Natural killer cell (primary cell): ENCODE data around the gene SLCO1B3. TPM values are rescaled to one million over a fixed set of nuclear protein-coding genes. Genes with fewer than 3 reads are reported as not detected.
"Not testable (repeated sequence)": the region's sequence is repeated elsewhere in the genome, so short reads cannot be mapped to it uniquely, and the experiment has no call there.

ENCODE experiments used
- ATAC-seq, 3 donors: fragments of 150-1000 bp in 2 of 3; fragments of 200-7000 bp in 1 of 3; cut with Tn5 transposase; 1 replicate in 1 of 3; 2 replicates in 2 of 3; pipeline ENCODE4 v1.10.0; 2021; ENCODE audit warnings: mild to moderate bottlenecking in 2 of 3, moderate library complexity in 2 of 3
- DNase-seq, 2 donors: peaks; one replicate each; pipeline versions ENCODE4 v3.0.0 to v3.0.0-alpha.2; 2013 to 2021; ENCODE audit warnings: mixed read lengths in 1 of 2
- H3K27ac ChIP-seq: one replicate; pipeline ENCODE4 v1.5.1; 2013; ENCODE audit warnings: mild to moderate bottlenecking, low read length
- H3K27me3 ChIP-seq: one replicate; pipeline ENCODE4 v1.6.1; 2013; ENCODE audit warnings: low read length; ENCODE audit not compliant: control insufficient read depth, insufficient read depth
- H3K36me3 ChIP-seq: one replicate; pipeline ENCODE4 v1.6.1; 2013; ENCODE audit warnings: low read length; ENCODE audit not compliant: control insufficient read depth, insufficient read depth
- H3K4me1 ChIP-seq: one replicate; pipeline ENCODE4 v1.6.1; 2013; ENCODE audit warnings: low read length; ENCODE audit not compliant: control insufficient read depth, insufficient read depth
- H3K4me3 ChIP-seq: one replicate; pipeline ENCODE4 v1.5.1; 2013; ENCODE audit warnings: low read length
- H3K9me3 ChIP-seq: one replicate; pipeline ENCODE4 v1.6.1; 2013; ENCODE audit warnings: low read length; ENCODE audit not compliant: control insufficient read depth, insufficient read depth
- H3K27ac Mint-ChIP-seq, 2 donors: one replicate each; pipeline ENCODE4 v1.8.0; 2022; ENCODE audit warnings: mild to moderate bottlenecking in 2 of 2, mixed read lengths in 2 of 2, moderate library complexity in 1 of 2
- H3K27me3 Mint-ChIP-seq, 2 donors: one replicate each; pipeline ENCODE4 v1.8.0; 2022; ENCODE audit warnings: low read depth in 2 of 2, mixed read lengths in 2 of 2
- H3K36me3 Mint-ChIP-seq: one replicate; pipeline ENCODE4 v1.8.0; 2022; ENCODE audit warnings: mixed read lengths
- H3K4me1 Mint-ChIP-seq, 2 donors: one replicate each; pipeline ENCODE4 v1.8.0; 2022; ENCODE audit warnings: mixed read lengths in 2 of 2
- H3K4me3 Mint-ChIP-seq: one replicate; pipeline ENCODE4 v1.8.0; 2022; ENCODE audit warnings: mild to moderate bottlenecking, moderate library complexity, mixed read lengths
- H3K9me3 Mint-ChIP-seq, 2 donors: one replicate each; pipeline ENCODE4 v1.8.0; 2022; ENCODE audit warnings: mixed read lengths in 2 of 2
- WGBS: methylation state at CpG from one replicate; pipeline ENCODE4 v1.1.7; 2013; ENCODE audit warnings: missing lambda C conversion rate; ENCODE audit not compliant: insufficient coverage; 5-methylcytosine and 5-hydroxymethylcytosine counted together
- intact Hi-C: fragments of 100-400 bp; cut with micrococcal nuclease; formaldehyde crosslinking; loops from one replicate; pipeline ENCODE4 v1.14.2; 2022
- total RNA-seq, 4 donors: library from RNA; stranded (reverse); fragments of 120-200 nt in 1 of 4; gene quantifications; one replicate each; pipeline versions ENCODE4 v1.2.3 to v1.2.4, GENCODE V29; 2013 to 2022
- TF ChIP-seq, protein P1 (sequence below): fragments of 200-600 bp; IDR thresholded peaks from one replicate; pipeline ENCODE4 v1.8.0; 2022; ENCODE audit warnings: antibody characterized with exemption

Gene SLCO1B3, protein sequence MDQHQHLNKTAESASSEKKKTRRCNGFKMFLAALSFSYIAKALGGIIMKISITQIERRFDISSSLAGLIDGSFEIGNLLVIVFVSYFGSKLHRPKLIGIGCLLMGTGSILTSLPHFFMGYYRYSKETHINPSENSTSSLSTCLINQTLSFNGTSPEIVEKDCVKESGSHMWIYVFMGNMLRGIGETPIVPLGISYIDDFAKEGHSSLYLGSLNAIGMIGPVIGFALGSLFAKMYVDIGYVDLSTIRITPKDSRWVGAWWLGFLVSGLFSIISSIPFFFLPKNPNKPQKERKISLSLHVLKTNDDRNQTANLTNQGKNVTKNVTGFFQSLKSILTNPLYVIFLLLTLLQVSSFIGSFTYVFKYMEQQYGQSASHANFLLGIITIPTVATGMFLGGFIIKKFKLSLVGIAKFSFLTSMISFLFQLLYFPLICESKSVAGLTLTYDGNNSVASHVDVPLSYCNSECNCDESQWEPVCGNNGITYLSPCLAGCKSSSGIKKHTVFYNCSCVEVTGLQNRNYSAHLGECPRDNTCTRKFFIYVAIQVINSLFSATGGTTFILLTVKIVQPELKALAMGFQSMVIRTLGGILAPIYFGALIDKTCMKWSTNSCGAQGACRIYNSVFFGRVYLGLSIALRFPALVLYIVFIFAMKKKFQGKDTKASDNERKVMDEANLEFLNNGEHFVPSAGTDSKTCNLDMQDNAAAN
- total RNA-seq: not detected
- not detected for total RNA-seq (2013)

GRCh38 chr12:20810487-20810886, at the start of gene SLCO1B3:
Gene SLCO1B3, plus strand, starts transcription at chr12:20810705. Its CDS starts 5,034 bp downstream, at chr12:20815739.
- WGBS: 100% methylated on average over 2 of the region's 2 CpGs
- peaks cover 0 to 5% of the 10 kb centered on the region in 2 donors for H3K9me3 Mint-ChIP-seq

GRCh38 chr12:20777420-20777819, 33.1 kb upstream of the SLCO1B3 start:
- H3K9me3 ChIP-seq: no peaks in the 10 kb centered on the region
- H3K27ac Mint-ChIP-seq: no peak overlapping the region
- TF ChIP-seq, protein P1, sequence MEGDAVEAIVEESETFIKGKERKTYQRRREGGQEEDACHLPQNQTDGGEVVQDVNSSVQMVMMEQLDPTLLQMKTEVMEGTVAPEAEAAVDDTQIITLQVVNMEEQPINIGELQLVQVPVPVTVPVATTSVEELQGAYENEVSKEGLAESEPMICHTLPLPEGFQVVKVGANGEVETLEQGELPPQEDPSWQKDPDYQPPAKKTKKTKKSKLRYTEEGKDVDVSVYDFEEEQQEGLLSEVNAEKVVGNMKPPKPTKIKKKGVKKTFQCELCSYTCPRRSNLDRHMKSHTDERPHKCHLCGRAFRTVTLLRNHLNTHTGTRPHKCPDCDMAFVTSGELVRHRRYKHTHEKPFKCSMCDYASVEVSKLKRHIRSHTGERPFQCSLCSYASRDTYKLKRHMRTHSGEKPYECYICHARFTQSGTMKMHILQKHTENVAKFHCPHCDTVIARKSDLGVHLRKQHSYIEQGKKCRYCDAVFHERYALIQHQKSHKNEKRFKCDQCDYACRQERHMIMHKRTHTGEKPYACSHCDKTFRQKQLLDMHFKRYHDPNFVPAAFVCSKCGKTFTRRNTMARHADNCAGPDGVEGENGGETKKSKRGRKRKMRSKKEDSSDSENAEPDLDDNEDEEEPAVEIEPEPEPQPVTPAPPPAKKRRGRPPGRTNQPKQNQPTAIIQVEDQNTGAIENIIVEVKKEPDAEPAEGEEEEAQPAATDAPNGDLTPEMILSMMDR: no peak
- DNase-seq: no peak
- intact Hi-C loops: no loop called here
- 88% methylated on average over 20 of the region's 20 CpGs for WGBS
- no peaks in the 10 kb centered on the region for H3K36me3 ChIP-seq
- H3K27me3 Mint-ChIP-seq: no peaks in the 10 kb centered on the region
- H3K4me3 ChIP-seq: no peak overlapping the region
- H3K36me3 Mint-ChIP-seq: no peaks in the 10 kb centered on the region
- no peaks in the 10 kb centered on the region for H3K4me1 ChIP-seq
- ATAC-seq: no peak
- no peaks in the 10 kb centered on the region for H3K4me1 Mint-ChIP-seq
- H3K27ac ChIP-seq: no peak overlapping the region
- peaks cover 4 to 8% of the 10 kb centered on the region in 2 donors for H3K9me3 Mint-ChIP-seq
- H3K27me3 ChIP-seq: no peaks in the 10 kb centered on the region
- no peak overlapping the region for H3K4me3 Mint-ChIP-seq

More at GRCh38 chr12:20810487-20810886, at the start of gene SLCO1B3:
- H3K27ac ChIP-seq: no peak within 1 kb of the TSS
- Mint-ChIP-seq H3K4me1 (no peaks in the 10 kb centered on the region), H3K27me3 (no peaks in the 10 kb centered on the region), H3K27ac (no peak within 1 kb of the TSS), H3K4me3 (no peak within 1 kb of the TSS), H3K36me3 (no peaks in the 10 kb centered on the region)
- no peaks in the 10 kb centered on the region for H3K9me3 ChIP-seq
- H3K4me3 ChIP-seq: no peak within 1 kb of the TSS
- DNase-seq: no peak
- TF ChIP-seq, protein P1: no peak
- ATAC-seq: no peak
- no peaks in the 10 kb centered on the region for H3K4me1 ChIP-seq
- H3K36me3 ChIP-seq: no peaks in the 10 kb centered on the region
- intact Hi-C loops: no loop called here
- H3K27me3 ChIP-seq: no peaks in the 10 kb centered on the region

DNA sequence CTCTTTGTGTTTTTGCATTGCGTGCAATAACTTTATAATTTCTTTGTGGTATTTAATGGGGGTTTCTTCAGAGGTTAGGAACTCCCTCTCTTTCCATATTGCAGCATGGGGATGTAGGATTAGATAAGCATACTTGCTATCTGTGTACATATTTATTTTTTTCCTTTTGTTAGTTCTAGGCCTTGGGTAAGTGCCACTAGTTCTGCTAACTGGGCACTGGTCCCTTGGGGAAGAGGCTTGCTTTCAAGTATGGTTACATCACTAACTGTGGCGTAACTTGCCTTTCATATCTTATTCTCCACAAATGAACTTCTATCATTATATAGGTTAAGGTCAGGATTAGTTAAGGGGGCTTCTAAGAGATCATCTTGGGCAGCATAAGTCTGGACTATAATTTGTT, 31.5 kb upstream of the SLCO1B3 start:
- H3K36me3 Mint-ChIP-seq: no peaks in the 10 kb centered on the region
- no peaks in the 10 kb centered on the region for H3K9me3 ChIP-seq
- no peaks in the 10 kb centered on the region for H3K36me3 ChIP-seq
- peaks cover 4 to 8% of the 10 kb centered on the region in 2 donors for H3K9me3 Mint-ChIP-seq
- no peak overlapping the region for H3K4me3 ChIP-seq
- intact Hi-C loops: no loop called here
- H3K4me3 Mint-ChIP-seq: no peak overlapping the region
- no peak for ATAC-seq
- H3K27me3 Mint-ChIP-seq: no peaks in the 10 kb centered on the region
- H3K27ac ChIP-seq: no peak overlapping the region
- no peak overlapping the region for H3K27ac Mint-ChIP-seq
- TF ChIP-seq, protein P1: no peak
- H3K27me3 ChIP-seq: no peaks in the 10 kb centered on the region
- H3K4me1 Mint-ChIP-seq: no peaks in the 10 kb centered on the region
- DNase-seq: no peak
- WGBS: no CpG with 5 or more reads among the region's 2 CpGs
- H3K4me1 ChIP-seq: no peaks in the 10 kb centered on the region

- WGBS: 82% methylated on average over 3 of the region's 3 CpGs
- ATAC-seq, H3K4me1 Mint-ChIP-seq, H3K9me3 ChIP-seq, H3K27me3 Mint-ChIP-seq, H3K4me3 Mint-ChIP-seq, DNase-seq, H3K4me3 ChIP-seq, intact Hi-C loops, H3K27ac ChIP-seq, H3K27ac Mint-ChIP-seq, H3K27me3 ChIP-seq, H3K36me3 ChIP-seq, H3K36me3 Mint-ChIP-seq, H3K4me1 ChIP-seq: not testable (repeated sequence)
- H3K9me3 Mint-ChIP-seq: peaks cover 7 to 13% of the 10 kb centered on the region in 2 donors
Observed at GRCh38 chr12:20779971-20780370, 30.5 kb upstream of the SLCO1B3 start.

DNA sequence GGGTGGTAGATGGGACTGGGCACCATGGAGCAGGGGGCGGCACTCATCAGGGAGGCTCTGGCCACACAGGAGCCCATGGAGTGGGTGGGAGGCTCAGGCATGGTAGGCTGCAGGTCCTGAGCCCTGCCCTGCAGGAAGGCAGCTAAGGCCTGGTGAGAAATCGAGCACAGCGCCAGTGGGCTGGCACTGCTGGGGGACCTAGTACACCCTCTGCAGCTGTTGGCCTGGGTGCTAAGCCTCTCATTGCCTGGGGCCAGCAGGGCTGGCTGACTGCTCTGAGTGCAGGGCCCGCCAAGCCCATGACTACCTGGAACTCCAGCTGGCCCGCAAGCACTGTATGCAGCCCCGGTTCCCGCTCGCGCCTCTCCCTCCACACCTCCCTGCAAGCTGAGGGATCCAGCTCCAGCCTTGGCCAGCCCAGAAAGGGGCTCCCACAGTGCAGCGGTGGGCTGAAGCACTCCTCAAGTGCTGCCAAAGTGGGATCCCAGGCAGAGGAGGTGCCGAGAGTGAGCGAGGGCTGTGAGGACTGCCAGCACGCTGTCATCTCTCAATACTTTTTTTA, 26.6 kb upstream of the SLCO1B3 start:
- DNase-seq, H3K27me3 Mint-ChIP-seq, H3K27ac ChIP-seq, H3K36me3 ChIP-seq, H3K4me3 ChIP-seq, H3K4me1 ChIP-seq, H3K9me3 ChIP-seq, H3K36me3 Mint-ChIP-seq, H3K27me3 ChIP-seq, H3K27ac Mint-ChIP-seq, intact Hi-C loops, H3K4me1 Mint-ChIP-seq, H3K4me3 Mint-ChIP-seq, ATAC-seq: not testable (repeated sequence)
- peaks cover 3 to 12% of the 10 kb centered on the region in 2 donors for H3K9me3 Mint-ChIP-seq
- 98% methylated on average over 12 of the region's 13 CpGs for WGBS
